ENCODE data around the gene FLNB. TPM values are rescaled to one million over a fixed set of nuclear protein-coding genes. Genes with fewer than 3 reads are reported as not detected.
A peak's percentile ranks its signal among the peaks of the same experiment; 100 is the strongest.

FLNB gene
- total RNA-seq, 1 donor from 2014 or later, result 34.8 TPM

DNA sequence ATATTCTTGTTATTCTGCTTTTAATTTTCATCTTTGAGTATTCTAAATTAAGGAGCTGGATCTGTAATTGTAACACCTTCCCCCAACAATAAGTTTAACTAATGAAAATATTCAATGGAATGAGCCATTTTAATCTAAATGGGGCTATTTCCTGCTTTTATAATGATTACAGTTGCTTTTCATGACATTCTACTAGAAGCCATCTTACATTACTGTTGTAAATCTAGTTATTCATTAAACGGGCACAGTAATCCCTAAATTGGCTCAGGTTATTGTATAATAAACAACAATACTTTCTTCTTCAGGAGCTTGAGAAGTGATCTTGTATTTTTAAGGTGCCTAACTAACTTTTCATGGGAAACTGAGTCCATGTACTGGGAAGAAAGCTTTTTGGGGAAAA is 8.5 kb downstream of the FLNB start:
- H3K27ac ChIP-seq (replicated peaks), result no peak overlapping the region
- TF ChIP-seq, protein P1, sequence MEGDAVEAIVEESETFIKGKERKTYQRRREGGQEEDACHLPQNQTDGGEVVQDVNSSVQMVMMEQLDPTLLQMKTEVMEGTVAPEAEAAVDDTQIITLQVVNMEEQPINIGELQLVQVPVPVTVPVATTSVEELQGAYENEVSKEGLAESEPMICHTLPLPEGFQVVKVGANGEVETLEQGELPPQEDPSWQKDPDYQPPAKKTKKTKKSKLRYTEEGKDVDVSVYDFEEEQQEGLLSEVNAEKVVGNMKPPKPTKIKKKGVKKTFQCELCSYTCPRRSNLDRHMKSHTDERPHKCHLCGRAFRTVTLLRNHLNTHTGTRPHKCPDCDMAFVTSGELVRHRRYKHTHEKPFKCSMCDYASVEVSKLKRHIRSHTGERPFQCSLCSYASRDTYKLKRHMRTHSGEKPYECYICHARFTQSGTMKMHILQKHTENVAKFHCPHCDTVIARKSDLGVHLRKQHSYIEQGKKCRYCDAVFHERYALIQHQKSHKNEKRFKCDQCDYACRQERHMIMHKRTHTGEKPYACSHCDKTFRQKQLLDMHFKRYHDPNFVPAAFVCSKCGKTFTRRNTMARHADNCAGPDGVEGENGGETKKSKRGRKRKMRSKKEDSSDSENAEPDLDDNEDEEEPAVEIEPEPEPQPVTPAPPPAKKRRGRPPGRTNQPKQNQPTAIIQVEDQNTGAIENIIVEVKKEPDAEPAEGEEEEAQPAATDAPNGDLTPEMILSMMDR (IDR thresholded peaks at IDR 0.05; ENCODE audit: borderline replicate concordance), result no peak

GRCh38 chr3:58018892-58019742 is 10.9 kb downstream of the FLNB start:
- TF ChIP-seq, protein P1 (IDR thresholded peaks at IDR 0.05; ENCODE audit: borderline replicate concordance), result no peak
- no peak for DNase-seq
- H3K27ac ChIP-seq (replicated peaks), result peak overlapping the region; percentile 79
- H3K36me3 ChIP-seq, result no peaks in the 10 kb centered on the region
- intact Hi-C loops (cut with micrococcal nuclease), result loop anchor here (10.0 kb wide), 1 partner anchor 136 kb away; no protein-coding TSS in a partner anchor
- H3K27me3 ChIP-seq (ENCODE audit: low read depth), result no peaks in the 10 kb centered on the region
- no peak overlapping the region for H3K4me3 ChIP-seq
- H3K9me3 ChIP-seq (replicated peaks), result no peaks in the 10 kb centered on the region
- peaks cover 61% of the 10 kb centered on the region for H3K4me1 ChIP-seq

More for the DNA sequence above, 8.5 kb downstream of the FLNB start:
- Histone ChIP-seq H3K4me1 (peaks cover 76% of the 10 kb centered on the region), H3K9me3 (replicated peaks) (no peaks in the 10 kb centered on the region), H3K4me3 (no peak overlapping the region), H3K36me3 (no peaks in the 10 kb centered on the region), H3K27me3 (ENCODE audit: low read depth) (no peaks in the 10 kb centered on the region)
- intact Hi-C loops (cut with micrococcal nuclease), result loop anchor here (10.0 kb wide), 1 partner anchor 138 kb away; no protein-coding TSS in a partner anchor
- no peak for DNase-seq

DNA sequence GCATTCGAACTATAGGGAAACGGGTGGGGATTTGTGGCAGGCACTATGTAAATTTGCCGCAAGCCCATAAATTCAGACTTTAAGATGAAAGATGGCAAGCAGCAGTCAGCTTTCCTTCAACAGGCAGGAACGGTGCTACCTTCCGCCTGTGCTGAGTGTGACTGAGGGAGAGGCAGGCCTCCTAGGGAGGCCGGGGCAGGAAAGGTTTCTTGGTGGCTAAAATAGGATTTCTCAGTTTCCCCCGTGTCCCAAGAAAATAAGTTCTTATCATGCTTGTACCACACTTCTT is 12.5 kb downstream of the FLNB start:
- H3K27me3 ChIP-seq (ENCODE audit: low read depth), result no peaks in the 10 kb centered on the region

DNA sequence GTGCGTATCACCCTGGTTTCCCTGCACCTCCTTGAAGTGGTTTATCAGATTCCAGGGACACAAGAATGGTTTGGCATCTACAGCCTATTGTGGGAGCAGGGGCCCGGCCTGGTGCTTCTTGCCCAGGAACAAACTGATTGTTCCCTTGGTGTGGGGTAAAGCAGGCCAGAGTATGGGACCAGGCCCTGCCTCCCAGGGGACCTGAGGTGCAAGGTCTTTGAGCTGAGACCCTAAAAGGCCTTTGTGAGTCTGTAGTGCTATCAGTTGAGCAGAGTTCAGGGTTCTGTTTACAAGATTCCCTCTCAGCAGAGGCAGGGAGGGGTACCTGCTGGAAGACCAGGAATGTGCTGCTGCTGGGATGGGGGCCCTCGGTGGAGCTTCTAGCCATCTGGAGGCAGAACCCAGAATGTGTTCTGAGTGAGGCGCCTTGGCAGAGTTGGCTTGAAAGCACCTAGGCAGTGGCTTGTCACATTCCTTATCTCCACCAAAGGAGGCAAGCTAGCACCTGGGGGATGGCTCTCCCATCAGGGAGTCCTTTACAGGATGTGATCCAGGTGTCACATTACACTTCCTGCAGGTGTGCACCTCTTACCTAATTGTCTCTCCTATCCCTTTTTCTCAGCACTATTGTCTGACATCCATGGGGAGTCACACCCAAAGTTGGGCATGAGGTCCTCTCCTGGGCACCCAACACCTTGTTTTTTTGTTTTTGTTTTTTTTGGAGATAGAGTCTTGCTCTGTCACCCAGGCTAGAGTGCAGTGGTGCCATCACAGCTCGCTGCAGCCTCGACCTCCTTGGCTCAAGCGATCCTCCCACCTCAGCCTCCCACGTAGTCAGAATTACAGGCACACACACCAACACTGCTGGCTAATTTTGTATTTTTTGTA is 13.1 kb downstream of the FLNB start:
- Histone ChIP-seq H3K27me3 (ENCODE audit: low read depth) (no peaks in the 10 kb centered on the region), H3K9me3 (replicated peaks) (no peaks in the 10 kb centered on the region), H3K4me3 (no peak overlapping the region), H3K4me1 (peaks cover 62% of the 10 kb centered on the region), H3K27ac (replicated peaks) (peak overlapping the region; percentile 79), H3K36me3 (no peaks in the 10 kb centered on the region)
- no peak for DNase-seq
- intact Hi-C loops (cut with micrococcal nuclease), result no loop called here
- TF ChIP-seq, protein P1 (IDR thresholded peaks at IDR 0.05; ENCODE audit: borderline replicate concordance), result no peak

More for the DNA sequence above, 12.5 kb downstream of the FLNB start:
- Histone ChIP-seq H3K36me3 (no peaks in the 10 kb centered on the region), H3K4me3 (no peak overlapping the region), H3K27ac (replicated peaks) (peak overlapping the region; percentile 79), H3K9me3 (replicated peaks) (no peaks in the 10 kb centered on the region), H3K4me1 (peaks cover 56% of the 10 kb centered on the region)
- DNase-seq, result no peak
- intact Hi-C loops (cut with micrococcal nuclease), result no loop called here
- TF ChIP-seq, protein P1 (IDR thresholded peaks at IDR 0.05; ENCODE audit: borderline replicate concordance), result no peak

DNA sequence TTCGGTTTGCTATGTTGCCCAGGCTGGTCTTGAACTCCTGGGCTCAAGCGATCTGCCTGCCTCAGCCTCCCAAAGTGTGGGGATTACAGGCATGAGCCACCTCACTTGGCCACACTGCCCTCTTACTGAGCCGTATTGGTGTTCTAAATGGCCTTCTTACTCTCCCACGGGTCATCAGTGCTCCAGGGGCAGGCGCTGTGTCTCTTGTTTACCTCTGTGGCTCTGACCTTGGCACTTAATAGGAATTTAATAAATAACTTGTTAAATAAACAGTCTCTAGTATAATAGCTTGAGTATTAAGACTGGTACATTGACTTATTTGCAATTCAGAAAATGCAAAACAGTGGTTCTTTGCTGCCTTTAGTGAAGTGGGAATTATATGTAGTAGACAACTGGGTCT is 13.7 kb downstream of the FLNB start:
- intact Hi-C loops (cut with micrococcal nuclease), result no loop called here
- Histone ChIP-seq H3K27me3 (ENCODE audit: low read depth) (no peaks in the 10 kb centered on the region), H3K27ac (replicated peaks) (peak overlapping the region; percentile 79), H3K9me3 (replicated peaks) (no peaks in the 10 kb centered on the region), H3K4me3 (no peak overlapping the region), H3K4me1 (peaks cover 63% of the 10 kb centered on the region), H3K36me3 (no peaks in the 10 kb centered on the region)
- TF ChIP-seq, protein P1 (IDR thresholded peaks at IDR 0.05; ENCODE audit: borderline replicate concordance), result no peak
- DNase-seq, result no peak

Measured in left ventricle myocardium inferior (tissue), 1 donor.